ENCODE results near the gene MARVELD1.

GRCh38 chr10:97721871-97722780 is 8.6 kb downstream of the MARVELD1 start:
- TF ChIP-seq POLR2A (IDR thresholded peaks at IDR 0.05) = no peak
- TF ChIP-seq, protein P1, sequence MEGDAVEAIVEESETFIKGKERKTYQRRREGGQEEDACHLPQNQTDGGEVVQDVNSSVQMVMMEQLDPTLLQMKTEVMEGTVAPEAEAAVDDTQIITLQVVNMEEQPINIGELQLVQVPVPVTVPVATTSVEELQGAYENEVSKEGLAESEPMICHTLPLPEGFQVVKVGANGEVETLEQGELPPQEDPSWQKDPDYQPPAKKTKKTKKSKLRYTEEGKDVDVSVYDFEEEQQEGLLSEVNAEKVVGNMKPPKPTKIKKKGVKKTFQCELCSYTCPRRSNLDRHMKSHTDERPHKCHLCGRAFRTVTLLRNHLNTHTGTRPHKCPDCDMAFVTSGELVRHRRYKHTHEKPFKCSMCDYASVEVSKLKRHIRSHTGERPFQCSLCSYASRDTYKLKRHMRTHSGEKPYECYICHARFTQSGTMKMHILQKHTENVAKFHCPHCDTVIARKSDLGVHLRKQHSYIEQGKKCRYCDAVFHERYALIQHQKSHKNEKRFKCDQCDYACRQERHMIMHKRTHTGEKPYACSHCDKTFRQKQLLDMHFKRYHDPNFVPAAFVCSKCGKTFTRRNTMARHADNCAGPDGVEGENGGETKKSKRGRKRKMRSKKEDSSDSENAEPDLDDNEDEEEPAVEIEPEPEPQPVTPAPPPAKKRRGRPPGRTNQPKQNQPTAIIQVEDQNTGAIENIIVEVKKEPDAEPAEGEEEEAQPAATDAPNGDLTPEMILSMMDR (IDR thresholded peaks at IDR 0.05) = no peak
- TF ChIP-seq EP300 (IDR thresholded peaks at IDR 0.05) = no peak

Data from suprapubic skin (tissue), 3 donors.